Ascending aorta (tissue), 2 donors: ENCODE measurements around the gene AVPI1. TPM values are rescaled to one million over a fixed set of nuclear protein-coding genes. Genes with fewer than 3 reads are reported as not detected.

Experiments used
- DNase-seq, 2 donors: peaks; one replicate each; pipeline ENCODE4 v3.0.0-alpha.2; 2019; ENCODE audit warnings: low spot score in 2 of 2
- H3K27ac ChIP-seq, 2 donors: fragments of 200-600 bp; sonication (generic); one replicate each; pipeline ENCODE4 v1.5.1; 2016 to 2017; ENCODE audit warnings: mild to moderate bottlenecking in 1 of 2
- H3K27me3 ChIP-seq: fragments of 200-600 bp; sonication (generic); one replicate; pipeline ENCODE4 v1.5.1; 2017
- H3K36me3 ChIP-seq, 2 donors: fragments of 200-600 bp; sonication (generic); one replicate each; pipeline ENCODE4 v1.5.1; 2016
- H3K4me1 ChIP-seq, 2 donors: fragments of 200-600 bp; sonication (generic); one replicate each; pipeline ENCODE4 v1.5.1; 2016 to 2017; ENCODE audit warnings: mild to moderate bottlenecking in 1 of 2
- H3K4me3 ChIP-seq, 2 donors: fragments of 200-600 bp; sonication (generic); one replicate each; pipeline ENCODE4 v1.5.1; 2016 to 2017; ENCODE audit warnings: mild to moderate bottlenecking in 1 of 2
- H3K9me3 ChIP-seq, 2 donors: fragments of 200-600 bp; sonication (generic); one replicate each; pipeline ENCODE4 v1.5.1; 2016
- CTCF ChIP-seq, 3 experiments: fragments of 200-600 bp in 2 of 3; fragments of 450-650 bp in 1 of 3; sonication (generic) in 2 of 3; IDR thresholded peaks; one replicate each; pipeline ENCODE4 v1.5.1; 2016 to 2019; ENCODE audit warnings: antibody characterized with exemption in 3 of 3, mild to moderate bottlenecking in 1 of 3, moderate library complexity in 1 of 3
- intact Hi-C: fragments of 100-400 bp; cut with DNase I; formaldehyde crosslinking; loops from one replicate; pipeline ENCODE4 v1.15.1; 2023
- total RNA-seq: library from RNA; depleted of rRNA; stranded (reverse); fragments of >200 nt; gene quantifications from one replicate; pipeline ENCODE4 v1.1.0, GENCODE V29; 2016

AVPI1 gene
- total RNA-seq, 1 donor from 2014 or later: 23.7 TPM

- Histone ChIP-seq H3K27ac (peak overlapping the region in 1 of 2 donors; percentile 55), H3K36me3 (peaks cover 51 to 64% of the 10 kb centered on the region in 2 donors), H3K9me3 (no peaks in the 10 kb centered on the region), H3K4me3 (no peak overlapping the region), H3K4me1 (peaks cover 0 to 3% of the 10 kb centered on the region in 2 donors), H3K27me3 (no peaks in the 10 kb centered on the region)
- intact Hi-C loops: loop anchor here (1.0 to 2.0 kb wide), 2 partner anchors 54 to 60 kb away; partner anchors contain the start of gene ZFYVE27
- DNase-seq: no peak
- peak; percentile 80 to 93 (median 91) for TF ChIP-seq CTCF (IDR thresholded peaks at IDR 0.05)
These were observed 10.1 kb downstream of the AVPI1 start for GRCh38 chr10:97676770-97677581.

- intact Hi-C loops: no loop called here
- Histone ChIP-seq H3K4me1 (no peaks in the 10 kb centered on the region), H3K9me3 (no peaks in the 10 kb centered on the region), H3K27ac (no peak overlapping the region), H3K36me3 (peaks cover 54 to 75% of the 10 kb centered on the region in 2 donors), H3K4me3 (no peak overlapping the region), H3K27me3 (no peaks in the 10 kb centered on the region)
- no peak for TF ChIP-seq CTCF (IDR thresholded peaks at IDR 0.05)
- no peak for DNase-seq
These were observed 11.8 kb downstream of the AVPI1 start for GRCh38 chr10:97675222-97675621.

- no peak overlapping the region for H3K27ac ChIP-seq
- H3K27me3 ChIP-seq: no peaks in the 10 kb centered on the region
- DNase-seq: no peak
- H3K4me3 ChIP-seq: no peak overlapping the region
- peaks cover 59 to 72% of the 10 kb centered on the region in 2 donors for H3K36me3 ChIP-seq
- no peaks in the 10 kb centered on the region for H3K9me3 ChIP-seq
- intact Hi-C loops: no loop called here
- H3K4me1 ChIP-seq: no peaks in the 10 kb centered on the region
- TF ChIP-seq CTCF (IDR thresholded peaks at IDR 0.05): no peak
These were observed 13.1 kb downstream of the AVPI1 start for GRCh38 chr10:97673736-97674525.

GRCh38 chr10:97669571-97669970 lies 17.5 kb downstream of the AVPI1 start:
- Histone ChIP-seq H3K9me3 (no peaks in the 10 kb centered on the region), H3K4me1 (no peaks in the 10 kb centered on the region), H3K27ac (no peak overlapping the region), H3K4me3 (no peak overlapping the region), H3K36me3 (peaks cover 54 to 66% of the 10 kb centered on the region in 2 donors), H3K27me3 (no peaks in the 10 kb centered on the region)
- intact Hi-C loops: no loop called here
- DNase-seq: no peak
- no peak for TF ChIP-seq CTCF (IDR thresholded peaks at IDR 0.05)

GRCh38 chr10:97667463-97667862 lies 19.6 kb downstream of the AVPI1 start:
- Histone ChIP-seq H3K4me3 (no peak overlapping the region), H3K36me3 (peaks cover 56 to 70% of the 10 kb centered on the region in 2 donors), H3K4me1 (no peaks in the 10 kb centered on the region), H3K27me3 (no peaks in the 10 kb centered on the region), H3K27ac (no peak overlapping the region), H3K9me3 (no peaks in the 10 kb centered on the region)
- no peak for TF ChIP-seq CTCF (IDR thresholded peaks at IDR 0.05)
- intact Hi-C loops: no loop called here
- DNase-seq: no peak
